Effector memory CD4-positive, alpha-beta T cell (primary cell): ENCODE data around the gene MYH9.

Experiments
- DNase-seq, 3 donors: peaks; one replicate each; pipeline ENCODE4 v3.0.0-alpha.2; 2020
- H3K27ac ChIP-seq: 2 replicates; pipeline ENCODE4 v1.7.0; 2013; ENCODE audit warnings: mild to moderate bottlenecking, low read length, moderate library complexity; ENCODE audit not compliant: insufficient read depth, poor library complexity, severe bottlenecking
- H3K27me3 ChIP-seq: replicated peaks from 2 replicates; pipeline ENCODE4 v1.7.0; 2013; ENCODE audit warnings: mild to moderate bottlenecking, low read length; ENCODE audit not compliant: insufficient read depth, control insufficient read depth, poor library complexity, severe bottlenecking
- H3K36me3 ChIP-seq: 2 replicates; pipeline ENCODE4 v1.7.0; 2013; ENCODE audit warnings: mild to moderate bottlenecking, low read length, moderate library complexity; ENCODE audit not compliant: control insufficient read depth, insufficient read depth
- H3K4me1 ChIP-seq: 2 replicates; pipeline ENCODE4 v1.7.0; 2013; ENCODE audit warnings: low read length, mild to moderate bottlenecking; ENCODE audit not compliant: control insufficient read depth, insufficient read depth, poor library complexity, severe bottlenecking
- H3K4me3 ChIP-seq: 2 replicates; pipeline ENCODE4 v1.7.0; 2013; ENCODE audit warnings: low read length, low read depth, mild to moderate bottlenecking; ENCODE audit not compliant: insufficient read depth, poor library complexity, severe bottlenecking
- H3K9me3 ChIP-seq: 2 replicates; pipeline ENCODE4 v1.7.0; 2013; ENCODE audit warnings: mild to moderate bottlenecking, low read length, moderate library complexity; ENCODE audit not compliant: control insufficient read depth

MYH9 gene

DNA sequence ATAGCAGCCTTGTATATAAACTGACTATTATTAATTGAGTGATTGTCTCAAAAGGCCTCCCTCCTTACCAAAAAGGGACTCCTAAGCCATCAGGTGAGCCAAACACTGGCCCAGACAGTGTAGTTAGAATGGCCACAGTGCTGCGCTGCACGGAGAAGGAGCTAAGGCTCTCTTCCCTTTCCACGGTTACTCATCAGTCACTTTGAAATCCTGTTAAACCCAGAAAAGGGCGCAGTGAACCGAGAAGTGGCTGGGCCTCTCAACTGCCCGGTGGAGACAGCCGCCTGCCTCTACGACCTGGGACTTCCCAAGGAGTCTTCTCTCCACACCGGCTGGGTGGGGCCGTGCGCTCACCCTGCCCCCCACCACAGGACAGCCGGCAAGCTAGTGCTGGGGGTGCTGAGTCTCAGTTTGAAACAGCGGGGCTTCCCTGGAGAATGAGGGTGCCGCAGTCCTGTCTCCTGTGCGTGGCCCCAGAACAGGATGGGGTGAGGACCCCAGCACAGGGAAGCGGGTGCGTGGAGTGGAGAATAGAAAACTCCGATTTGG lies 1.3 kb downstream of the MYH9 start:
- H3K4me1 ChIP-seq, result peaks cover 34% of the 10 kb centered on the region

DNA sequence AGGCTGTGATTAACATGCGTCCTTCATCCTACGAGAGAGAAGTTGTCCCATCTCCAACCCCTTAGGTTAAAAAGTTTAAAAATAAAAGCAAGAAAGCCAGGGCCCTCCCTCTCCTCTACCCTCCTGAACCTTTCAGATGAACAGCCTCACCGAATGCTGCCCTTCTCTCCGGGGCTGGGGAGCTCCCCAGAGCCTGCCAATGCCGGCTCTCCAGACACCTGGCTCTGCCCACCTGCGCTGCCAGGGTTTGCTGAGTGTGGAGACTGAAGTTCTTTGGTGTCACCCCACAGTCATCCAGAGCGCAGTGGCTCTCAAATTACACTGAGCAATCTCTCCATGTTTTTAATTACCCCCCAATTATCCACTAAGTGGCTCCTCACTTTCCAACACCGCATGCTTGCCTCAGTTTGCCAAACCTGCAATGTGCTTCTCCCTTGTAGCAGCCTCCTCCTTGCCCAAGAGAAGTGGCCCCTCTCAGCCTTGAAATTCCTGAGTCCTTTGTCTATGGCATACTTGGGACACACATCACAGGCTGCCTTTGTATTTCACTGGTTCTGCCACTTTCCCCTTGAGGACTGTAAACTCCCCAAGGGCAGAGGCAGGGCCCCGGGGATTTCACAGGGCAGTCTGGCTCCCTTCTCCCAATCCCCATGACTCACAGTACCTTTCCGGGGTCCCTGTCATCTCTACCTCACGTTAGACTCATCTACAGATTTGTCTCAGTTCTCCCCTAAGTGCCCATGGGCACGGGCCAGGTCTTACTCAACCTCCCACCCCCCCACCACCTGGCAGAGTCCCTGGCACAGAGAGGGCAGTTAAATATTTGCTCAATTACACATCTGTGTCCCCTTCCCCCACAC lies 2.0 kb downstream of the MYH9 start:
- H3K36me3 ChIP-seq, result peaks cover 6% of the 10 kb centered on the region
- peaks cover 36% of the 10 kb centered on the region for H3K4me1 ChIP-seq

More for the DNA sequence above, 1.3 kb downstream of the MYH9 start:
- H3K4me3 ChIP-seq, result peak overlapping the region; percentile 92
- H3K36me3 ChIP-seq, result peaks cover 3% of the 10 kb centered on the region
- DNase-seq, result peak in 1 of 3 donors; percentile 47
- no peaks in the 10 kb centered on the region for H3K9me3 ChIP-seq
- peak overlapping the region; percentile 88 for H3K27ac ChIP-seq
- H3K27me3 ChIP-seq, result no peaks in the 10 kb centered on the region

DNA sequence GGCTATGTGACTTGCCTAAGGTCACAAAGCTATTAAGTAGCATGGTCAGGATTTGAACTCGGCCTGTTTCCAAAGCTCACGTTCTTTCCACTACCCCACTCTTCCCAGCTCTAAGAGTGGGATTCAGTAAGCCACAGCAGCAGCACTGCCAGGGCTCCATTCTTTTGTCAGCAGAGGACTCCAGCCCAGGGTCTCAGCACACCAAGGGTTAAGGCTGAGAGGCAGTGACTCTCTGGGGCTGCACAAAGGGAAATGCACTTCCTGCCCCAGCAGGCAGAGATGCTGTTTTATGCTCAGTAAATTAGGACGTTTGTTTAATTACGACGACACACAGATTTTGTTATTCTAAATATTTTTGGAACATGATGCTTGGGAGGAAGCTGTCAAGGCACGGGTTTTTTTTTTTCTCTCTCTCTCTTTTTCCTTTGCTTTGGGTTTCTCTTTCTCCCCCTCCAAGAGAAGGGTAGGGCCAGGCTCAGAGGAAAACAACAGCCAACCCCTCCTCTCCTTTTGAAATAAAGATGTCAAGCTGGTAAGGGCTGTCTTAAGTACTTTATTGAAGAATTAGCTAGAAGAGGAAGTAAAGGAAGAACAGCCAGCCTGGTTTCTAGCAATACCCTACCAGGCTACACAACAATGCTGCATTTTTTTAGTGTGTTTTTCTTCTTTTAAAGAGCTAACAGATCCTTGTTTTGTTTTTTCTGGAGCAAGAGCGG lies 2.8 kb downstream of the MYH9 start:
- H3K36me3 ChIP-seq, result peaks cover 7% of the 10 kb centered on the region
- no peaks in the 10 kb centered on the region for H3K9me3 ChIP-seq
- H3K4me3 ChIP-seq, result peak overlapping the region; percentile 92
- H3K27ac ChIP-seq, result peak overlapping the region; percentile 88
- H3K27me3 ChIP-seq, result no peaks in the 10 kb centered on the region
- H3K4me1 ChIP-seq, result peaks cover 42% of the 10 kb centered on the region
- peak in 1 of 3 donors; percentile 59 for DNase-seq

More for the DNA sequence above, 2.0 kb downstream of the MYH9 start:
- DNase-seq, result peak; percentile 62 to 76 (median 73)
- H3K4me3 ChIP-seq, result peak overlapping the region; percentile 92
- no peaks in the 10 kb centered on the region for H3K27me3 ChIP-seq
- no peaks in the 10 kb centered on the region for H3K9me3 ChIP-seq
- peak overlapping the region; percentile 88 for H3K27ac ChIP-seq

DNA sequence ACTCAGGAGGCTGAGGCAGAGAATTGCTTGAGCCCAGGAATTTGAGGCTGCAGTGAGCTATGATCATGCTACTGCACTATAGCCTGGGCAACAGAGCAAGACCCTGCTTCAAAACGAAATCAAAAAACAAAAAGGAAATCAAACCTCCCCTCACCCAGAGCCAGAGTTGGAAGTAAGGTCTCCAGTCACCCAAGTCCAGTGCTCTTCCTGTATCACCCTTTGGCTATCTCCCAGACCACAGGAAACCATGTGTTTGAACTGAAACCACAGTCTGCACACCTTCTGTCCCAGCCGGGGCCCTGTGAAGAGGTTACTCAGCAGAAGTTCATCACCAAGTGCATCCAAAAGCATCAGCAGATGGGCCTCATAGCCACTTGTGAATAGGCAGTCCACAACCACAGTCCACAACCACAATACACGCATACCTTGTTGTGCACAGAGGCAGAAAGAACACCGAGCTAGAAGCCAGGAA lies 4.6 kb downstream of the MYH9 start:
- peak; percentile 54 to 61 (median 61) for DNase-seq
- Histone ChIP-seq H3K4me3 (no peak overlapping the region), H3K4me1 (peaks cover 57% of the 10 kb centered on the region)

DNA sequence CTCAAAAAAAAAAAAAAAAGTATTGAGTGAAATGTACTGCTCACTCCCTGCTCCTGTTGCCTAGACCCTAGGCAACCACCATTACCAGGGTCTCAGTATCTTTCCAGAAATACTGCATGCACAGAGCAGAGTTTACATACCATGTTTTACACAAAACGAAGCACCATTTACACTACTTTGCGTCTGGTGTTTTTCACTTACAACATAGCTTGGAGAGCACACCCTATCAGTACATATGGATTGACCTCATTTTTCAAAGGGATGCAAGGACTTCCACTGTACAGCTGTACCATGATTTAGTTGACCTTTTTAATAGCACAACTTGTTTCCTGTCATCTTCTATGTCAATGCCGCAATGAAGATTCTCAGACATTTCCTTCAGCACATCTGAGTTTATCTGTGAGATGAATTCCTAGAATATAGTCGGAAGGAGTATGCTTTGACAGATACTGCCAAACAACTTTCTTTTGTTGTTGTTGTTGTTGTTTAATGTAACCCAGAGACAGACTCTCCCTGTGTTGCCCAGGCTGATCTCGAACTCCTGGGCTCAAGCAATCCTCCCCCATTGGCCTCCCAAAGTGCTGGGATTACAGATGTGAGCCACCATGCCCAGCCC lies 6.1 kb downstream of the MYH9 start:
- peaks cover 70% of the 10 kb centered on the region for H3K4me1 ChIP-seq
- H3K27ac ChIP-seq, result peak overlapping the region; percentile 48
- H3K9me3 ChIP-seq, result no peaks in the 10 kb centered on the region
- H3K4me3 ChIP-seq, result no peak overlapping the region
- no peaks in the 10 kb centered on the region for H3K27me3 ChIP-seq
- DNase-seq, result no peak
- H3K36me3 ChIP-seq, result peaks cover 4% of the 10 kb centered on the region

More for the DNA sequence above, 4.6 kb downstream of the MYH9 start:
- Histone ChIP-seq H3K27me3 (no peaks in the 10 kb centered on the region), H3K27ac (peak overlapping the region; percentile 48), H3K9me3 (no peaks in the 10 kb centered on the region), H3K36me3 (peaks cover 7% of the 10 kb centered on the region)

DNA sequence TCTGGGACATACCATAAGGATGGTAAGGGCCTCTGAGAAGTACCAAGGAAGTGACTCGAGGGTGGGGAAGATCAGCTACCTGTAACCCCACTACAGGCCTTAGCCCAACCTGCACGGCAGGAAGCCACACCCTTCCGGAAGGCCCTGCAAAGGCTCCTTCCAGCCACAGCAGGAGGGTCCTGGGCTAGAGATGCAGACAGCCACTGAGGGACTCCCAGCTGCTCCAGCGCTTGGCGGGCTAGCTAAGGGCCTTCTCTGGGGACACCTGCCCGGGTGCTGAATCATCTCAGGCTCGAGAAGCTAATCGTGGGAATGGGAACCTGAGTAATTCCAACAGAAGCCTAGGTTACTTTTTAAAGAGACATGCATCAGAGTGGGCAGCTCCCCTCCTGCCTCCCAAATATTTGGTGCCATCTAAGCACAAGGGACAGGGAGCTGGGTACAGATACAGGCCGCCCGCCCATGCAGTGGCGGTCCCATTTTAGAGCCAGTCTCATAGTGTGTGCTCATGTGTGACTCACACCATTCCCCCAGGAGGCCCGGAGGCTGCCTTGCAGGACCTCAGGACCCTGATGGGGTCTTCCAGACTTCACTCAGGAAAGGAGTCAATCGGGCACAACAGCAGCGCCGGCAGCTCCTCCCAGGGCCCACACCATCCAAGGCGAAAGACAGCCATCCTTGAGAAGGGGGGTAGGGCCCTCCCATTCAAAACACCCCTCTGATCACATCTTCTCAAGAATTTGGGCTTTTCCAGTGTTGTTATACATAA lies 8.0 kb downstream of the MYH9 start:
- Histone ChIP-seq H3K27me3 (no peaks in the 10 kb centered on the region), H3K9me3 (no peaks in the 10 kb centered on the region), H3K36me3 (peaks cover 11% of the 10 kb centered on the region), H3K4me3 (peak overlapping the region; percentile 20), H3K27ac (peak overlapping the region; percentile 87), H3K4me1 (peaks cover 81% of the 10 kb centered on the region)
- DNase-seq, result peak; percentile 46 to 58 (median 48)

DNA sequence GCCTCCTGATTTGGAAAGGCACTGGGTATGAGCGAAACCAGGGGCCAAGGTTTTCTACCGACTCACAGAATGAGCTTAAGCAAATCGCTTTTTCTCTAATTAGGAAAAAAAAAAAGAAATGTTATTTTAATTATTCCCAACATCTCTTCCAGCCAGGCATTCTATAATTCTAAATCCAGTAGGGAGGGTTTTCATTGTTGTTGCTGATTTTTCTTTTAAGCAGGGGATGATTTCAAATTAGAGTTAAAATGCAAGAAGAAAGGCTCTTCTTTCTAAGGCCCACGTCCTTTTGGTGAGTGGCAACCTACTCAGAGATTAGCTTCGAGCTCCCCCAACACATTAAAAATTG lies 8.9 kb downstream of the MYH9 start:
- DNase-seq, result no peak
- H3K27ac ChIP-seq, result peak overlapping the region; percentile 87
- peaks cover 11% of the 10 kb centered on the region for H3K36me3 ChIP-seq
- H3K4me1 ChIP-seq, result peaks cover 83% of the 10 kb centered on the region
- no peaks in the 10 kb centered on the region for H3K27me3 ChIP-seq
- no peak overlapping the region for H3K4me3 ChIP-seq
- no peaks in the 10 kb centered on the region for H3K9me3 ChIP-seq

DNA sequence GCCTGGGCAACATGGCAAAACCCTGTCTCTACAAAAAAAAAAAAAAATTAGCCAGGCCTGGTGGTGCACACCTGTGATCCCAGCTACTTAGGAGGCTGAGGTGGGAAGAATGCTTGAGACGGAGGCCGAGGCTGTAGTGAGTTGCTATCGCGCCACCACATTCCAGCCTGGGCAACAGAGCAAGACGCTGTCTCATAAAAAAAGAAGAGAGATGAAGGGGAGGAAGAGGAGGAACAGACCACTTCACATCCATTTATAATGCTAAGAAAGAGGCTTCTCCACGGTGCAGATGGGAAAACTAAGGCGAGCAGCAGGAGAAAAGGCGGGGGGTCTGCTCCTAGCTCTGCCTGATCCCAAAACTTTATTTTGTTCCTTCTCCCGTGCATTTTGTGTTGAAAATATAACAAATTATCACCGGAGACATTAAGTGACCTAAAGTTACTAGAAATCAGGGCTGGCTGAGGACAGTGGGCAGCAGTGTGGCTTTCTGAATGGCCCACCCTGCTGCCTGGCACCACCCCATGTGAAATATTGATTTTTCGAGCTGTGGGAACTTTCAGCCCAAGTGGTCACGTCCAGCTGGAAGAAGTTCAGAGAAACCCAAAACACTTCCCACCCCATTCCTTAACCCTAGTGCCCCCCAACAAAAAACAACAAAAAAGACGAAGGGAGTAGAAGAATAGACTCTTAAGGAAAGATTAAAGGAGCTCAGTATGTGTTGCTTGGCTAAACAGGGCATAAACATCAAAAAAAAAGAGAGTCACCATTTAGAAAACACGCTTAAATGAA lies 9.5 kb downstream of the MYH9 start:
- H3K27me3 ChIP-seq, result no peaks in the 10 kb centered on the region
- H3K27ac ChIP-seq, result peak overlapping the region; percentile 87
- H3K4me3 ChIP-seq, result no peak overlapping the region
- H3K36me3 ChIP-seq, result peaks cover 11% of the 10 kb centered on the region
- no peak for DNase-seq
- no peaks in the 10 kb centered on the region for H3K9me3 ChIP-seq
- peaks cover 84% of the 10 kb centered on the region for H3K4me1 ChIP-seq
